HG03432 (cell line): Measurements from ENCODE around the gene PHOX2B.
"Not testable (repeated sequence)": the region's sequence is repeated elsewhere in the genome, so short reads cannot be mapped to it uniquely, and the experiment has no call there.

Source experiments
- ATAC-seq: cut with Tn5 transposase; IDR thresholded peaks from one replicate; pipeline ENCODE4 v1.9.1; 2021; ENCODE audit warnings: mild to moderate bottlenecking, moderate library complexity; ENCODE audit not compliant: unreplicated experiment

The PHOX2B gene

DNA sequence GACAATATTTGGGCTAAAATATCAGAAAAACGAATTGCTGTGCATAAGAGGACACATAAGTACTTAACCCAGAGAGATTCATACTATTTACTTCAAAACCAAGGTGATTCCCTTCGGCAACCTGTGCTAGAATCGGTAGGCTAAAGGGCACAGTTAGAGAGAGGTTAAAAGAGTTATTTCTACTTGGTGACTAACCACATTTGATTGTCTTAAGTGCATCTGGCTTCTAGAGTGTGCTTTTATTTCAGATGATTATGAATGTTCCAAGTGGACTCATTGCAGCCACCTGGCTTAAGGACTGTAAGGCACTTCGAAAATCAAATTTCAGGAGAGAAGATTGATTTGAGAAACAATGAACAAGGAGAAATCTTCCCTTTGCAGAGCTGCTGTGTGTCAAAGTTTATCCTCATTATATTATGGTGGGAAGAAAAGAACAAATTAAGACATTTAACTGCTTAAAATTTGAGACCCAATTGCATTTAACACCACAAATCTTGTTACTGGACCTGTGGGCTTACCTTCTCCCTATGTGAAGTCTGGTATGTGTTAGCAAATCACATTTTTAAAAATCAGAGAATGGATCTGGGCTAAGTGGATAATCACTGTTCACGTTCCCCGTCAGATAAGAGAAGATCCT, 34.0 kb downstream of the PHOX2B start:
- no peak for ATAC-seq

DNA sequence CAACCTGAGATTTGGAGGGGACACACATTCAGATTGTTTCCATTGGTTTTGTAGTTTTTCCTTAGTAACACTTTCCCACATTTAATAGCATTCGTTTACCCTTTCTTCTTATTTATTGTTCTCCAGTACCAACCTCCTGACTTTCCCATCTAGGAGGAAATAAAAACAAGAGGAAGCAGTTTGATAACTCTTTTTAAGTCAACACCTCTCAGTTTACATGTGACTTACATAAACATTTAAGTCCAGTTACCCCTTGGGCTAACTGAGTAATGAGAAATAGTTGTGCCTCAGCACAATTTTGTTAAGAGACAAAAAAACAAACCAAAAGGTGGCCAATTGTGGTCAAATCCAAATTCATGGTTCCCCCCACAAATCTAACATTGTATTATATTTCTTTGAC, 34.8 kb downstream of the PHOX2B start:
- no peak for ATAC-seq

DNA sequence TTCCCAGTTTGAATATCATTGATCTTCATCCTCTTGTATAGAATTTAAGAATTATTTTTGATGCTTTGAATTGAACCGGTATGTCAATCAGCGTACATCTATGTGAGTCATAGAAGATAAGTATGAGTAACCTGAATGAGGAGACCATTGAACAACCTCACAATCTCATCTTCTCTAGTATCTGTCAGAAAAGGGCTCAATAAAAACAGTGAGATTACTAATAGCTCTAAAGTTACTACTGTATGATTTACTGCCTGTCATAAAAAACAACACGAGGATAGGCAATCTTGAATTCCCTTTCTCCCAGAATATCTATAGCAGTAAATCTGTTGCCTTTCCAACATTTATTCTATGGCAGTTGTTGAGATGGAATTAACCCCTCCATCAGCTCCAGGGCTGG, 36.1 kb downstream of the PHOX2B start:
- no peak for ATAC-seq

DNA sequence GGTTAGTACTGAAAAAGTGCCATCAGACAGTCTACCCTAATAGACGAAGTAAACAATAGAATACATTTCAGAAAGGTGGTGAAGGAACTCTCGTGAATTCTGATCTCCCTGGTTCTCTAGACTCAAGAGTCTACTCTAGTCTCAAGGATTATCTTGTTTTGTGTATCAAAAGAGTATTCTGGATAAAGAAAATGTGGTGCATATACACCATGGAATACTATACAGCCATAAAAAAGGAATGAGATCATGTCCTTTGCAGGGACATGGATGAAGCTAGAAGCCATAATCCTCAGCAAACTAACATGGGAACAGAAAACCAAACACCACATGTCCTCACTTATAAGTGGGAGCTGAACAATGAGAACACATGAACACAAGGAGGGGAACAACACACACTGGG, 36.9 kb downstream of the PHOX2B start:
- ATAC-seq: not testable (repeated sequence)

DNA sequence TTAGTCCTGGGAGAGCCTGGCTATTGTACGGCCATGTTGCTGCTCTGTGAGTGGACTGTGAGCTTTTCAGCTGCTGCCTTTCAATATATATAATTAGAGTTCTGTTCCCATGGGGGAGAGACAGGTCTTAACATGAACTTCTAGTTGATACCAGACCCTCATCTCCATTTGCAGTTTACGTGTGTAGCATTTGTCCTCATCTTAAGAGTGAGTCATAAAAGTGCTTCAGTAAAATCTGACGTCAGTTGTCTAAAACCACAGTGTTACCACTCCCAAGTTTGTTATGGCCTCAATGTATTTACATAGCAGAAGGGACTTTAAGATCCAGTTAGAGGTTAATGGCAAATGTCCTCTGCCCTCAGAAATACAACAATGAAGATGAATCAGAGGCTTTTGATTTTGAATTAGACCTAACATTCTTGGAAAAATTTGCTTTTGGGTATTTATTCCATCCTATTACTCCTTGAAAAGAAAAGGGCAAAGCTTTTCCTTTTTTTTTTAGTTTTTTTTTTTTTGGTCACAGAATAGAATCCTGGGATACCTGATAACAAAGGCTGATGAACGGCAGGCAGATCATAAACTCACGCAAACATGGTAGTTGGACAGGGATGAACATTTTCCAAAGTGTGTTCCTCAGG, 38.6 kb downstream of the PHOX2B start:
- no peak for ATAC-seq

DNA sequence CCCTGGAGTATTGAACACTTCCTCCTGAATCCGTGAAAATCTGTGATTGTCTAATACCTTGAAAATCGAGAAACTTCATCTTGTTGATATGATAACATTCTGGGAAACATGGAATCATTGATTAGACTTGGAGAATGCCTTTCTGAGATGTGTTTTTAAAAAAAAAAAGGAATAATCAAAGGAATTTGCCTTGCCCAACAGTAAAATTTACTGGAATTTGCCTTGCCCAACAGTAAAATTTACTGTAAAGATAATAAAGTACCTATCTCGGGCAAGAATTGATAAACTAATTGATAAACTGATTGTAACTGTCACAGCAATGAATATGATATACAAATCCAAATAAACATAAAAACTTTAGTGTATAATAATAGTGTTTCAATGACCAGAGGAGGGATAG, 44.7 kb downstream of the PHOX2B start:
- ATAC-seq: no peak

DNA sequence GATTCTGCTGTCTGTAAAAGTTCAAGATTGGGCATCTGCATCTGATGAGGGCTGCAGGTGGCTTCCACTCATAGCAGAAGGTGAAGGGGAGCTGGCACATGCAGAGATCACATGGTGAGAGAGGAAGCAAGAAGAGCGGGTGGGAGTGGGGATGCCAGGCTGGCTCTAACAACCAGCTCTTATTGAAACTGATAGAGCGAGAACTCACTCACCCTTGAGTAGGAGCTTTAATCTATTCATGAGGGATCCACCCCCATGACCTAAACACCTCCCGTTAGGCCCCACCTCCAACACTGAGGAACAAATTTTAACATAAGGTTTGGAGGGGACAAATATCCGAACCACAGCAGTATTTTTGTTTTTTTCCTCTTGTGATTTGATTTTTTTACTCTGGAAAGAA, 45.8 kb downstream of the PHOX2B start:
- ATAC-seq: no peak

DNA sequence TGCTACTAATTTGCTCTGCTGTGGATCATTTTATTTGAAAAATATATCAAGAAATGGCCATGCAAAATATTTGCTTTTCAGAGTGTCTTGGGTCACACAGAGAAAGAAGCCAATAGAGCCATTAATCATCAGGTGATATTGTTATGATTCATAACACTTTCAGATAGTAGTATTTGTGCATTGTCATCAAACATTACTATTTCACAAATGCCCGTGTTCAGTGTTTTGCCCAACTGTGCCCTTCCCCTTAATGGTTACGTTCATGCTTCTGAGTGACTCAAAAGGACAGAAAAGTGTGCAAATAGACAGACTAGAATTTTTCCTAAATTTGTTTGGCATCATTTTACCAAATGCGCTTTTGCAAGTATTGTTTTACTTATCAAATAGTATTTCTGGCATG, 46.5 kb downstream of the PHOX2B start:
- no peak for ATAC-seq

DNA sequence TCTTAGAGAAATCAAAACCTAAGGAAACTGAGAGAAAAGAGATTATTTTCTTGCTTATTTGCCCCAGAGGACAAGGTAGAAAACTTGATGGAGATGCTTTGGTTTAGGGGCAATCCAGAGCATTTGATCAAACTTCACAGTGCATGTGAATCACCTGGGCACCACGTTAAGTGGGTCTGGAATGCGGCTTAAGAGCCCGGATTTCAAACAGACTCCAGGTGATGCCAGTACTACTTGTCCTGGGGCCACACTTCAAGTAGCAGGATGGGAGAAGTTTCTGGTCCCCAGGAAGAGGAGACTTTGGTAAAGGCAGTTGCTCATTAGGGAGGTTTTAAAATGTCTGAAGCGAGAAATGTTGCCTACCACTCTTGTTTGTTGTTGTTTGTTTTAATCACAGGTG, 51.8 kb downstream of the PHOX2B start:
- ATAC-seq: no peak

DNA sequence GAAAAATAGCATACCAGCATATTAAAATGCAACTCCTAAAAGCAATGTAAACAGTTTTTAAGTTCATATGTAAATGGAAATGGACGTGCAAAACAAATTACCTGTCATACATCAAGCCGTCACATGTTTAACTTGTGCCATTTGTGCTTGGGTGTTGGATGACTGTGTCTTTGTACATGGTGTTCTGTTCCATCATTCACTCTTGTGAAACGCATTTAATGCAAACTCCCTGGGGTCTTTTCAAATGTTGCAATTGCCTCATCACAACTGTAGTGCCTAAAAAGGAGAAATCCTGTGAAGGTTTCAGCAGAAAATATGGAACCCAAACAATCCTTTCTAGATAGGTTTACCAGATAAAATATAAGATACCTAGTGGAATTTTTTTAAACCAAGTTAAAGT, 52.4 kb downstream of the PHOX2B start:
- ATAC-seq: no peak
